H1 (cell line): ENCODE data around the gene ARMH3. TPM values are rescaled to one million over a fixed set of nuclear protein-coding genes. Genes with fewer than 3 reads are reported as not detected.

Experiments used
- CTCF ChIA-PET: fragments of 300-600 bp; sonication (Branson Sonifier 250); formaldehyde crosslinking; loops from one replicate; lab custom pipeline; 2021; ENCODE audit not compliant: partially characterized antibody; lab: Charles Lee
- POLR2A ChIA-PET: fragments of 300-600 bp; sonication (Branson Sonifier 250); formaldehyde crosslinking; loops from one replicate; lab custom pipeline; 2021; ENCODE audit warnings: inconsistent platforms; ENCODE audit not compliant: partially characterized antibody; lab: Charles Lee
- DNase-seq, 2 experiments: peaks; one replicate each; pipeline versions ENCODE4 v3.0.0 to v3.0.0-alpha.2; 2010 to 2022; ENCODE audit warnings: low spot score in 2 of 2, low read depth in 1 of 2, mixed read lengths in 1 of 2
- FAIRE-seq: peaks from 2 replicates; lab custom pipeline; 2011; peaks lifted over from hg19 to GRCh38; lab: Jason Lieb, UNC
- H2AFZ ChIP-seq: 2 replicates; pipeline ENCODE4 v1.8.1; 2012; ENCODE audit warnings: low read length, inconsistent platforms
- H2AK5ac ChIP-seq: 2 replicates; pipeline ENCODE4 v1.6.1; 2013; ENCODE audit warnings: low read depth, low read length
- H2BK120ac ChIP-seq: replicated peaks from 2 replicates; pipeline ENCODE3; 2013; ENCODE audit warnings: low read depth, low read length, inconsistent platforms
- H2BK12ac ChIP-seq: 2 replicates; pipeline ENCODE4 v1.6.1; 2013; ENCODE audit warnings: low read depth, low read length
- H2BK15ac ChIP-seq: 2 replicates; pipeline ENCODE4 v1.6.1; 2013; ENCODE audit warnings: low read length
- H2BK20ac ChIP-seq: 2 replicates; pipeline ENCODE4 v1.6.1; 2013; ENCODE audit warnings: low read length
- H2BK5ac ChIP-seq: 2 replicates; pipeline ENCODE4 v1.6.1; 2013; ENCODE audit warnings: low read depth, low read length
- H3K14ac ChIP-seq: 2 replicates; pipeline ENCODE4 v1.6.1; 2013; ENCODE audit warnings: inconsistent platforms; ENCODE audit not compliant: insufficient read length
- H3K18ac ChIP-seq: 2 replicates; pipeline ENCODE4 v1.6.1; 2013; ENCODE audit warnings: low read length; ENCODE audit errors: extremely low read depth
- H3K23ac ChIP-seq: 2 replicates; pipeline ENCODE4 v1.6.1; 2013; ENCODE audit warnings: inconsistent platforms; ENCODE audit not compliant: insufficient read length
- H3K23me2 ChIP-seq: 2 replicates; pipeline ENCODE4 v1.6.1; 2013; ENCODE audit warnings: low read depth, low read length
- H3K27ac ChIP-seq: 2 replicates; pipeline ENCODE4 v1.6.1; 2011; ENCODE audit warnings: low read depth, low read length, inconsistent platforms
- H3K27me3 ChIP-seq, 4 experiments: replicated peaks in 1 of 4; 1 replicate in 1 of 4; 2 replicates in 3 of 4; pipeline versions ENCODE4 v1.6.1 to v1.8.1; 2011 to 2013; ENCODE audit warnings: low read length in 3 of 4, mild to moderate bottlenecking in 3 of 4, inconsistent platforms in 2 of 4, mixed read lengths in 2 of 4, moderate library complexity in 1 of 4; ENCODE audit not compliant: control insufficient read depth in 3 of 4, insufficient read depth in 3 of 4; ENCODE audit errors: extremely low read depth in 1 of 4
- H3K36me3 ChIP-seq, 4 experiments: 2 replicates each; pipeline versions ENCODE4 v1.6.1 to v1.8.1; 2011 to 2013; ENCODE audit warnings: mild to moderate bottlenecking in 4 of 4, low read length in 3 of 4, moderate library complexity in 2 of 4, control low read depth in 1 of 4, inconsistent platforms in 1 of 4; ENCODE audit not compliant: insufficient read depth in 4 of 4, control insufficient read depth in 2 of 4
- H3K4ac ChIP-seq: replicated peaks from 2 replicates; pipeline ENCODE3; 2013; ENCODE audit warnings: low read length, low read depth, mixed read lengths, inconsistent platforms; ENCODE audit not compliant: insufficient read length
- H3K4me1 ChIP-seq, 4 experiments: replicated peaks in 1 of 4; 1 replicate in 1 of 4; 2 replicates in 3 of 4; pipeline versions ENCODE4 v1.6.1 to v1.8.1; 2011 to 2013; ENCODE audit warnings: low read length in 3 of 4, inconsistent platforms in 2 of 4, mixed read lengths in 1 of 4; ENCODE audit not compliant: insufficient read depth in 4 of 4, control insufficient read depth in 3 of 4
- H3K4me2 ChIP-seq, 2 experiments: 2 replicates each; pipeline versions ENCODE4 v1.6.1 to v1.8.1; 2011 to 2013; ENCODE audit warnings: low read depth in 2 of 2, low read length in 2 of 2, control low read depth in 1 of 2, inconsistent platforms in 1 of 2, mild to moderate bottlenecking in 1 of 2; ENCODE audit not compliant: insufficient read depth in 1 of 2
- H3K4me3 ChIP-seq, 4 experiments: fragments of 200-600, 300-600 bp in 1 of 4; sonication (generic), shearing (Covaris generic), sonication (Bioruptor Twin) in 1 of 4; 2 replicates each; pipeline versions ENCODE4 v1.5.1 to v1.8.1; 2011 to 2016; ENCODE audit warnings: low read length in 4 of 4, low read depth in 3 of 4, control low read depth in 2 of 4, inconsistent platforms in 2 of 4, mild to moderate bottlenecking in 2 of 4, mixed read lengths in 1 of 4, moderate library complexity in 1 of 4; ENCODE audit not compliant: insufficient read depth in 2 of 4; ENCODE audit errors: extremely low read depth in 1 of 4
- H3K56ac ChIP-seq: replicated peaks from 2 replicates; pipeline ENCODE3; 2013; ENCODE audit warnings: low read depth, mild to moderate bottlenecking, mixed read lengths, low read length, inconsistent platforms; ENCODE audit not compliant: insufficient read length
- H3K79me1 ChIP-seq: 2 replicates; pipeline ENCODE4 v1.6.1; 2013; ENCODE audit warnings: low read depth, low read length, control low read depth
- H3K79me2 ChIP-seq, 2 experiments: 2 replicates each; pipeline versions ENCODE4 v1.6.1 to v1.8.1; 2012 to 2013; ENCODE audit warnings: low read length in 2 of 2, mild to moderate bottlenecking in 2 of 2, inconsistent platforms in 1 of 2; ENCODE audit not compliant: insufficient read depth in 2 of 2, control insufficient read depth in 1 of 2
- H3K9ac ChIP-seq, 4 experiments: replicated peaks in 1 of 4; 1 replicate in 1 of 4; 2 replicates in 3 of 4; pipeline versions ENCODE4 v1.6.1 to v1.8.1; 2011 to 2013; ENCODE audit warnings: low read depth in 3 of 4, low read length in 3 of 4, control low read depth in 2 of 4, mild to moderate bottlenecking in 2 of 4, moderate library complexity in 2 of 4, inconsistent platforms in 1 of 4; ENCODE audit errors: extremely low read depth in 1 of 4
- H3K9me3 ChIP-seq, 2 experiments: 2 replicates each; pipeline versions ENCODE4 v1.6.1 to v1.8.1; 2012 to 2013; ENCODE audit warnings: mild to moderate bottlenecking in 2 of 2, moderate library complexity in 2 of 2, control low read depth in 1 of 2, inconsistent platforms in 1 of 2, low read depth in 1 of 2, low read length in 1 of 2, mixed read lengths in 1 of 2; ENCODE audit not compliant: insufficient read depth in 2 of 2
- H4K20me1 ChIP-seq, 2 experiments: replicated peaks in 1 of 2; 2 replicates each; pipeline versions ENCODE3 to v1.8.1; 2011 to 2013; ENCODE audit warnings: inconsistent platforms in 2 of 2, low read length in 2 of 2, mild to moderate bottlenecking in 1 of 2; ENCODE audit not compliant: insufficient read depth in 2 of 2, control insufficient read depth in 1 of 2
- H4K5ac ChIP-seq: 2 replicates; pipeline ENCODE4 v1.6.1; 2013; ENCODE audit warnings: low read length, low read depth, mixed read lengths, inconsistent platforms; ENCODE audit not compliant: insufficient read length
- H4K8ac ChIP-seq: 2 replicates; pipeline ENCODE4 v1.8.0; 2013; ENCODE audit warnings: mild to moderate bottlenecking, moderate library complexity, low read length, inconsistent platforms; ENCODE audit not compliant: insufficient read depth; ENCODE audit errors: extremely low read depth
- H4K91ac ChIP-seq: replicated peaks from 2 replicates; pipeline ENCODE3; 2013; ENCODE audit warnings: low read length, mixed read lengths, inconsistent platforms; ENCODE audit not compliant: insufficient read length
- ASH2L ChIP-seq: fragments of 200-600, 300-600 bp; sonication (generic); IDR thresholded peaks from one replicate; pipeline ENCODE4 v1.7.1; 2017; ENCODE audit warnings: low read length
- EZH2 ChIP-seq: fragments of 200-600 bp; sonication (generic); IDR thresholded peaks from 2 replicates; pipeline ENCODE4 v1.7.1; 2012; ENCODE audit warnings: low read depth, mild to moderate bottlenecking, moderate library complexity, low read length, inconsistent platforms; ENCODE audit not compliant: severe bottlenecking
- WGBS, 2 experiments: shearing (Covaris generic) in 1 of 2; methylation state at CpG; one replicate each; pipeline versions ENCODE4 v1.1.6 to v1.1.7; 2013 to 2015; ENCODE audit warnings: low lambda C conversion rate in 2 of 2, mixed read lengths in 2 of 2, inconsistent platforms in 1 of 2, low coverage in 1 of 2, missing lambda C conversion rate in 1 of 2; ENCODE audit not compliant: insufficient replicate concordance in 2 of 2, insufficient coverage in 1 of 2, insufficient read length in 1 of 2; ENCODE audit errors: extremely low coverage in 1 of 2, missing lambda C conversion rate in 1 of 2; 5-methylcytosine and 5-hydroxymethylcytosine counted together
- polyA plus RNA-seq, 7 experiments: library from polyadenylated mRNA; depleted of rRNA in 3 of 7; stranded (reverse) in 5 of 7; unstranded in 2 of 7; fragments of >200 nt in 5 of 7; fragments of 200-250 nt in 2 of 7; gene quantifications; 1 replicate in 5 of 7; 2 replicates in 1 of 7; 4 replicates in 1 of 7; pipeline versions ENCODE4 v1.2.1 to v1.2.3, GENCODE V29; 2011 to 2013; ENCODE audit warnings: missing spikeins in 2 of 7, mixed read lengths in 2 of 7
- total RNA-seq: library from RNA; stranded (reverse); fragmentation: NEBNext Ultra II Directional; extraction: Animal tissue kit (Norgen Biotek cat#: 25700); gene quantifications from 2 replicates; pipeline ENCODE4 v1.2.1, GENCODE V29; 2021

ARMH3 gene
- total and polyA plus RNA-seq, 2 of the 8 experiments (the other 6 are each of a cell fraction or from before 2014, with no cell fraction given), result 11.6 to 18.3 TPM

GRCh38 chr10:101902820-101903145 is 153.2 kb downstream of the ARMH3 start:
- no peak overlapping the region for H2BK120ac ChIP-seq
- TF ChIP-seq EZH2, result no peak
- TF ChIP-seq ASH2L, result peak; percentile 58
- H2BK20ac ChIP-seq, result no peak overlapping the region
- no peak for DNase-seq
- no peak overlapping the region for H2BK15ac ChIP-seq
- H3K9ac ChIP-seq, result peak overlapping the region in 2 of 4 experiments; percentile 2 to 14; a peak in 1 of 7 replicates
- ChIA-PET CTCF (interaction anchor here (0.8 to 3.2 kb wide), 13 partner anchors 9 to 170 kb away, joined by 3 to 20 read pairs (median 5); partner anchors contain the start of gene KCNIP2), POLR2A (interaction anchor here (1.0 kb wide), 1 partner anchor 72 kb away, joined by 3 read pairs; no protein-coding TSS in a partner anchor)
- peaks cover 6 to 28% (median 18%) of the 10 kb centered on the region in 4 experiments; a peak in 6 of 7 replicates for H3K4me1 ChIP-seq
- H2BK12ac ChIP-seq, result no peak overlapping the region
- H3K79me2 ChIP-seq, result no peaks in the 10 kb centered on the region
- H2AFZ ChIP-seq, result no peak overlapping the region
- H4K91ac ChIP-seq, result no peak overlapping the region
- no peak overlapping the region for H3K23ac ChIP-seq
- peak overlapping the region; percentile 34; the same call in 1 of the 2 replicates for H3K18ac ChIP-seq
- H2BK5ac ChIP-seq, result no peak overlapping the region
- no peaks in the 10 kb centered on the region for H3K79me1 ChIP-seq
- WGBS, 2 experiments, result 64% methylated on average over 4 of the region's 4 CpGs; no CpG with 5 or more reads in 1 of the 2 experiments
- peak overlapping the region in 1 of 4 experiments; percentile 5; a peak in 2 of 8 replicates for H3K4me3 ChIP-seq
- no peak for FAIRE-seq
- H3K27me3 ChIP-seq, result no peaks in the 10 kb centered on the region; a peak in 1 of 7 replicates
- no peak overlapping the region for H2AK5ac ChIP-seq
- H3K4me2 ChIP-seq, result peak overlapping the region in 1 of 2 experiments; percentile 51; a peak in 3 of 4 replicates
- no peaks in the 10 kb centered on the region for H4K20me1 ChIP-seq
- no peak overlapping the region for H3K27ac ChIP-seq
- H3K56ac ChIP-seq, result no peak overlapping the region
- no peaks in the 10 kb centered on the region for H3K36me3 ChIP-seq
- H3K14ac ChIP-seq, result no peak overlapping the region
- H3K4ac ChIP-seq, result no peak overlapping the region
- no peak overlapping the region for H4K5ac ChIP-seq
- H3K23me2 ChIP-seq, result no peaks in the 10 kb centered on the region
- no peak overlapping the region for H4K8ac ChIP-seq
- no peaks in the 10 kb centered on the region for H3K9me3 ChIP-seq
